Measurements from ENCODE around the gene SMIM38. TPM values are rescaled to one million over a fixed set of nuclear protein-coding genes. Genes with fewer than 3 reads are reported as not detected.
A peak's percentile ranks its signal among the peaks of the same experiment; 100 is the strongest.

Gene SMIM38
- total RNA-seq, 1 donor from 2014 or later, result not detected

DNA sequence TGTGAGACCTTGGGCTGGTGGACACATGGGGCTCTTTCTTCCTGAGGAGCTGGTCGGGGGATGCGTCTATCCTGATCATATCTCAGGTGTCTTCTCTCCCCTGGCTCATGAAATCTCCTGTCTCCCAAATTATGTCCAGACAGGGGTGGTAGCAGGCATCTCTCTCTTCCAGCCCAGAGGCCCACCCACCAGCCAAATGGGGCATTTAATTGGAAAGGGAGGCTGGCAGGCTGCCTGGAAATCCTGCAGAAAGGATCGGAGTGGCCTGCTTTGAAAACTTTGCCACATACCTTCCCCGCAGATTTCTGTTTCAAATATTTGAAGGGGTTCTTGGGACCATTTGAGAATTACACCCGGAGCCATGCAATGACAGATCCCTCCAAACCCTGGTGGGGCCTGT is 37.4 kb downstream of the SMIM38 start:
- H3K27ac ChIP-seq (ENCODE audit: low read depth, low read length), result no peak overlapping the region

DNA sequence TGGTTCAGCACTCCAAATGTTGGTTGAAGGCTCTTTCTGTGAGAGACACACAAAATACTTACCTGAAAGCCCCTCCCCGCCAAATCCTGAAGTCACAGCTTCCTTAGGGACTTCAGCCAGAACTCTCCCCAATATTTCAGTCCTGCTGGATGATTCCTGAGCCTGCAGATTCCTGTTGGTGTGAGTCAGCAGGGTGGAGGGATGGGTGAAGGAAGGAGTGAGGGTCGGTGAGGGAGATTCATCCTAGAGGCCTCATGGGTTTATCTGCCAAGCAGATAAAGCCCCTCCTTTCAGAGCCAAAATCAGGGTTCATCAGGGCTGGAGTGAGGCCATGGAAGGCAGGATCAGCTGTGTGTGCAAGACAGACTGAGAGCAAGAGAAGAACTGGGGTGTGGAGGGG is 37.9 kb downstream of the SMIM38 start:
- H3K36me3 ChIP-seq (ENCODE audit: insufficient read depth, low read length), result no peaks in the 10 kb centered on the region
- H3K4me2 ChIP-seq (ENCODE audit: low read length), result peak overlapping the region; percentile 1
- TF ChIP-seq EZH2 (IDR thresholded peaks at IDR 0.05; ENCODE audit: insufficient read depth, low read length), result no peak
- TF ChIP-seq, protein P1, sequence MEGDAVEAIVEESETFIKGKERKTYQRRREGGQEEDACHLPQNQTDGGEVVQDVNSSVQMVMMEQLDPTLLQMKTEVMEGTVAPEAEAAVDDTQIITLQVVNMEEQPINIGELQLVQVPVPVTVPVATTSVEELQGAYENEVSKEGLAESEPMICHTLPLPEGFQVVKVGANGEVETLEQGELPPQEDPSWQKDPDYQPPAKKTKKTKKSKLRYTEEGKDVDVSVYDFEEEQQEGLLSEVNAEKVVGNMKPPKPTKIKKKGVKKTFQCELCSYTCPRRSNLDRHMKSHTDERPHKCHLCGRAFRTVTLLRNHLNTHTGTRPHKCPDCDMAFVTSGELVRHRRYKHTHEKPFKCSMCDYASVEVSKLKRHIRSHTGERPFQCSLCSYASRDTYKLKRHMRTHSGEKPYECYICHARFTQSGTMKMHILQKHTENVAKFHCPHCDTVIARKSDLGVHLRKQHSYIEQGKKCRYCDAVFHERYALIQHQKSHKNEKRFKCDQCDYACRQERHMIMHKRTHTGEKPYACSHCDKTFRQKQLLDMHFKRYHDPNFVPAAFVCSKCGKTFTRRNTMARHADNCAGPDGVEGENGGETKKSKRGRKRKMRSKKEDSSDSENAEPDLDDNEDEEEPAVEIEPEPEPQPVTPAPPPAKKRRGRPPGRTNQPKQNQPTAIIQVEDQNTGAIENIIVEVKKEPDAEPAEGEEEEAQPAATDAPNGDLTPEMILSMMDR (IDR thresholded peaks at IDR 0.05; ENCODE audit: insufficient read depth, low read depth, low read length), result no peak
- H3K9me3 Mint-ChIP-seq (ENCODE audit: unreplicated experiment), result peaks cover under 1% of the 10 kb centered on the region
- H3K27me3 ChIP-seq (ENCODE audit: insufficient read depth, low read length), result no peaks in the 10 kb centered on the region
- no peak overlapping the region for H3K27ac Mint-ChIP-seq (ENCODE audit: unreplicated experiment)
- H3K9ac ChIP-seq (ENCODE audit: low read length), result no peak overlapping the region
- H3K4me3 ChIP-seq (ENCODE audit: insufficient read depth, low read depth, low read length), result no peak overlapping the region
- H3K4me1 ChIP-seq (ENCODE audit: insufficient read depth, low read length), result peaks cover 7% of the 10 kb centered on the region
- no peak overlapping the region for H2AFZ ChIP-seq (ENCODE audit: low read depth, low read length)
- FAIRE-seq, result peak; percentile 9
- peak; percentile 9 for DNase-seq (ENCODE audit: low read depth)
- no peak overlapping the region for H3K4me3 Mint-ChIP-seq (ENCODE audit: unreplicated experiment)
- H3K27ac ChIP-seq (ENCODE audit: low read depth, low read length), result no peak overlapping the region
- H3K36me3 Mint-ChIP-seq (ENCODE audit: low read depth, unreplicated experiment), result no peaks in the 10 kb centered on the region
- peaks cover 3% of the 10 kb centered on the region for H3K9me3 ChIP-seq (ENCODE audit: insufficient read depth, low read depth, low read length)
- H3K27me3 Mint-ChIP-seq (ENCODE audit: low read depth, unreplicated experiment), result peaks cover 18% of the 10 kb centered on the region
- H3K4me1 Mint-ChIP-seq (ENCODE audit: low read depth, unreplicated experiment), result peaks cover 8% of the 10 kb centered on the region
- H3K79me2 ChIP-seq (ENCODE audit: insufficient read depth, low read length), result no peaks in the 10 kb centered on the region
- H4K20me1 ChIP-seq (ENCODE audit: insufficient read depth, low read length), result no peaks in the 10 kb centered on the region

More for the DNA sequence above, 37.4 kb downstream of the SMIM38 start:
- Mint-ChIP-seq H3K36me3 (ENCODE audit: low read depth, unreplicated experiment) (no peaks in the 10 kb centered on the region), H3K27ac (ENCODE audit: unreplicated experiment) (no peak overlapping the region), H3K4me3 (ENCODE audit: unreplicated experiment) (no peak overlapping the region), H3K27me3 (ENCODE audit: low read depth, unreplicated experiment) (peaks cover 16% of the 10 kb centered on the region), H3K9me3 (ENCODE audit: unreplicated experiment) (peaks cover 2% of the 10 kb centered on the region), H3K4me1 (ENCODE audit: low read depth, unreplicated experiment) (peaks cover 8% of the 10 kb centered on the region)
- Histone ChIP-seq H3K4me3 (ENCODE audit: insufficient read depth, low read depth, low read length) (no peak overlapping the region), H3K9me3 (ENCODE audit: insufficient read depth, low read depth, low read length) (peaks cover 3% of the 10 kb centered on the region), H3K36me3 (ENCODE audit: insufficient read depth, low read length) (no peaks in the 10 kb centered on the region), H3K4me1 (ENCODE audit: insufficient read depth, low read length) (peaks cover 7% of the 10 kb centered on the region), H3K79me2 (ENCODE audit: insufficient read depth, low read length) (no peaks in the 10 kb centered on the region), H3K9ac (ENCODE audit: low read length) (no peak overlapping the region), H4K20me1 (ENCODE audit: insufficient read depth, low read length) (no peaks in the 10 kb centered on the region), H3K4me2 (ENCODE audit: low read length) (peak overlapping the region; percentile 1), H3K27me3 (ENCODE audit: insufficient read depth, low read length) (no peaks in the 10 kb centered on the region), H2AFZ (ENCODE audit: low read depth, low read length) (no peak overlapping the region)
- no peak for TF ChIP-seq EZH2 (IDR thresholded peaks at IDR 0.05; ENCODE audit: insufficient read depth, low read length)
- TF ChIP-seq, protein P1 (IDR thresholded peaks at IDR 0.05; ENCODE audit: insufficient read depth, low read depth, low read length), result no peak
- DNase-seq (ENCODE audit: low read depth), result no peak
- no peak for FAIRE-seq

DNA sequence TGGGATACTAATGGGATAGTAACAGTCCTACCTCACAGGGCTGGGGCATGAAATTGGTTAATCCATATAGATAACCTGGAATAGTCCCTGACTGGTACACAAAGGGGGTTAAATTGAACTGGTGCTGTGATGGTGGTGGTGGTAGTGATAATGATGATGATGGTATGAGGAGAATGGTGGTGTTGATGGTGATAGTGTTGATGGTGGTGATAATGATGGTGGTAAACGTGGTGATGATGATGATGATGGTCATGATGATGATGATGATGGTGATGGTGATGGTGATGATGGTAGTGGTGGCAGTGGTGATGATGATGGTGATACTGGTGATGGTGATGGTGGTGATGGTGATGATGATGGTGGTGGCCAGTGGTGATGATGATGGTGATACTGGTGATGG is 38.7 kb downstream of the SMIM38 start:
- Histone ChIP-seq H3K4me3 (ENCODE audit: insufficient read depth, low read depth, low read length) (no peak overlapping the region), H3K4me2 (ENCODE audit: low read length) (no peak overlapping the region), H3K4me1 (ENCODE audit: insufficient read depth, low read length) (peaks cover 7% of the 10 kb centered on the region), H2AFZ (ENCODE audit: low read depth, low read length) (no peak overlapping the region), H3K36me3 (ENCODE audit: insufficient read depth, low read length) (no peaks in the 10 kb centered on the region), H4K20me1 (ENCODE audit: insufficient read depth, low read length) (no peaks in the 10 kb centered on the region), H3K27ac (ENCODE audit: low read depth, low read length) (no peak overlapping the region), H3K9ac (ENCODE audit: low read length) (no peak overlapping the region), H3K79me2 (ENCODE audit: insufficient read depth, low read length) (no peaks in the 10 kb centered on the region), H3K27me3 (ENCODE audit: insufficient read depth, low read length) (no peaks in the 10 kb centered on the region), H3K9me3 (ENCODE audit: insufficient read depth, low read depth, low read length) (peaks cover 3% of the 10 kb centered on the region)
- TF ChIP-seq, protein P1 (IDR thresholded peaks at IDR 0.05; ENCODE audit: insufficient read depth, low read depth, low read length), result no peak
- no peak for TF ChIP-seq EZH2 (IDR thresholded peaks at IDR 0.05; ENCODE audit: insufficient read depth, low read length)
- H3K4me1 Mint-ChIP-seq (ENCODE audit: low read depth, unreplicated experiment), result peaks cover 8% of the 10 kb centered on the region
- H3K36me3 Mint-ChIP-seq (ENCODE audit: low read depth, unreplicated experiment), result no peaks in the 10 kb centered on the region
- FAIRE-seq (no peak), DNase-seq (ENCODE audit: low read depth) (no peak)
- H3K27me3 Mint-ChIP-seq (ENCODE audit: low read depth, unreplicated experiment), result peaks cover 25% of the 10 kb centered on the region
- H3K27ac Mint-ChIP-seq (ENCODE audit: unreplicated experiment), result no peak overlapping the region
- peaks cover 2% of the 10 kb centered on the region for H3K9me3 Mint-ChIP-seq (ENCODE audit: unreplicated experiment)
- no peak overlapping the region for H3K4me3 Mint-ChIP-seq (ENCODE audit: unreplicated experiment)
